T-helper 1 cell treated with Interleukin-12 subunit alpha and Interleukin-12 subunit beta and Interleukin-4 antibody, amounts not matched to agents 30 μg/mL and 1 μg/mL, for 36 hours (primary cell): ENCODE results near the gene UGT1A6.
"Not testable (repeated sequence)": the region's sequence is repeated elsewhere in the genome, so short reads cannot be mapped to it uniquely, and the experiment has no call there.

Experiments
- H3K27ac Mint-ChIP-seq: one replicate; pipeline ENCODE4 v1.8.0; 2021; ENCODE audit warnings: mild to moderate bottlenecking, mixed read lengths
- H3K27me3 Mint-ChIP-seq: one replicate; pipeline ENCODE4 v1.8.0; 2021; ENCODE audit warnings: low read depth, mixed read lengths
- H3K36me3 Mint-ChIP-seq: one replicate; pipeline ENCODE4 v1.8.0; 2021; ENCODE audit warnings: low read depth, mixed read lengths
- H3K4me1 Mint-ChIP-seq: one replicate; pipeline ENCODE4 v1.8.0; 2021; ENCODE audit warnings: low read depth, mixed read lengths
- H3K4me3 Mint-ChIP-seq: one replicate; pipeline ENCODE4 v1.8.0; 2021; ENCODE audit warnings: mild to moderate bottlenecking, moderate library complexity, mixed read lengths
- H3K9me3 Mint-ChIP-seq: one replicate; pipeline ENCODE4 v1.8.0; 2021; ENCODE audit warnings: mixed read lengths

UGT1A6 gene

DNA sequence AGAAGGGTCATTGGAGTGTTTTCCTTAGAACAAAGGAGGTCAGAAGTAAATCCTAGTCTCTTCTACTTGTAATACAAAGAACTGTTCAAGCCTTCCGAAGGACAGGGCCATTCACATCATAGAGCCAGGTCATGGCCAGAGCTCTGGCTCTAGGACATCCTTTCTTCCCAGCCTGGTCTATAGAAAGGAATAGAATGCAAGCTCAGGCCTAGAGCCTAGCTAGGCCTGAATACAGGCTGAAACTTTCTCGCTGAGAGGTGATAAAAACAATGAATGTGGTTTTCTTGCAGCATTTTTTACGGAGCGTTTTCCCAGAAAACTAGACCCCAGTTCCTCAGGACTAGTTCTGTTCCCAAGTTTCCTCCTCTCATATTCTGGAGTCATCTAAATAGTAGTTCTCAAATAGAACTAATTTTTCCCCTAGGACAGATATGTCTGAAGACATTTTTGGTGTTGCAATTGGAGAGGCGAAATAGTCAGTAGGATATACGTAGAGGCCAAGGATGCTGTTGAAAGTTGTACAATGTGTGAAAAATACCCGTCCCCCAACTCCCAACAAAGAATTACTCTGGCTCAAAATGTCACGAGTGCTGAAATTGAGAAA lies 6.8 kb downstream of the UGT1A6 start:
- Mint-ChIP-seq H3K27ac (no peak overlapping the region), H3K4me3 (no peak overlapping the region)

DNA sequence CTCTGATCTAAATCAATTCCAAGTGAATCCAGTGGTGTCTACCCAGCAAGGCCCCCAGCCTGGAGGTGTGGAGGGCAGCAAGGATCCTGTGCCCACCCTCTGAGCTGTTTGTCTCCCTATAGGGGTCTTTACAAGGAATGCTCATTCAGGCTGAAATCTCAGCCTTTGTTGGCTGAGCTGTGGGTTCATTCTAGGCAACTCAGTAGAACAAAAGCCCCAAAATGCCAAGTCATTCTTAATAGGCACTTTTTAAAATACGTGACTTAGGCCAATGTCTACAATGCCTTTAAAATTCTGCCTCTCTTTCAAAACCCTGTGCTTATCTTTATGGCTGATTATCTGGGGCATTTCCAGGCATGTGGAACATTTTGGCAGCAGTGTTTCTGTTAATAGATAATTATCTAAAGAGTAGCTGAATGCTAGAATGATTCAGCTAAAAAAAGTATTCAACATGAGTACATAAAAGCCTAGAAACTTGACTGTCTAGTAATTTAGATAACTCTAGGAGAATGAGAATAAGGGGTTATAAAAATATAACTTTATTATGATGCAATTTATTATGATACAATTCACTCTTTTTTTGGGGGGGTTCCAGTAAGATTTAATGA lies 7.4 kb downstream of the UGT1A6 start:
- H3K27ac Mint-ChIP-seq: no peak overlapping the region
- H3K27me3 Mint-ChIP-seq: peaks cover 15% of the 10 kb centered on the region
- no peak overlapping the region for H3K4me3 Mint-ChIP-seq
- no peaks in the 10 kb centered on the region for H3K36me3 Mint-ChIP-seq
- no peaks in the 10 kb centered on the region for H3K4me1 Mint-ChIP-seq
- H3K9me3 Mint-ChIP-seq: no peaks in the 10 kb centered on the region

More for the DNA sequence above, 6.8 kb downstream of the UGT1A6 start:
- Mint-ChIP-seq H3K9me3 (no peaks in the 10 kb centered on the region), H3K36me3 (no peaks in the 10 kb centered on the region), H3K27me3 (peaks cover 14% of the 10 kb centered on the region), H3K4me1 (no peaks in the 10 kb centered on the region)

DNA sequence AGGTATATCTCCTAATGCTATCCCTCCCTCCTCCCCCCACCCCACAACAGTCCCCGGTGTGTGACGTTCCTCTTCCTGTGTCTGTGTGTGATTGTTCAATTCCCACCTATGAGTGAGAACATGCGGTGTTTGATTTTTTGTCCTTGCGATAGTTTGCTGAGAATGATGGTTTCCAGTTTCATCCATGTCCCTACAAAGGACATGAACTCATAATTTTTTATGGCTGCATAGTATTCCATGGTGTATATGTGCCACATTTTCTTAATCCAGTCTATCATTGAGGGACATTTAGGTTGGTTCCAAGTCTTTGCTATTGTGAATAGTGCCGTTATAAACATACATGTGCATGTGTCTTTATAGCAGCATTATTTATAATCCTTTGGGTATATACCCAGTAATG lies 8.2 kb downstream of the UGT1A6 start:
- not testable (repeated sequence) for H3K4me1 Mint-ChIP-seq, H3K9me3 Mint-ChIP-seq, H3K27ac Mint-ChIP-seq, H3K4me3 Mint-ChIP-seq, H3K36me3 Mint-ChIP-seq
- peaks cover 20% of the 10 kb centered on the region for H3K27me3 Mint-ChIP-seq

DNA sequence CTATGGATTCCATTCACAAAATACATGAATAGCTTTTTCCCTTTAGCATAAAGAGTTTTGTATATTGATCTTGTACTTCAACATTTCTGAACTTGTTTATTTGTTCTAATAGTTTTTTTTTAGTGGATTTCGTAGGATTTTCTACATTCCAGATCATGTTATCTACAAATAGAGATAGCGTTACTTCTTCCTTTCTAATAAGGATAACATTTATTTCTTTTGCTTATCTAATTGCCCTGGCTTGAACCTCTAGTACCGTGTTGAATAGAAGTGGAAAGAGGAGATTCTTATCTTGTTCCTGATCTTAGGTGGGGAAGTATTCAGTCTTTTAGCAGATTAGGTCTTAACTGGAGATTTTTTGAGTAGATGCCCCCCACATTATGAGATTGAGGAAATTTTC lies 9.5 kb downstream of the UGT1A6 start:
- Mint-ChIP-seq H3K27me3 (peaks cover 17% of the 10 kb centered on the region), H3K27ac (no peak overlapping the region), H3K9me3 (no peaks in the 10 kb centered on the region), H3K36me3 (no peaks in the 10 kb centered on the region), H3K4me3 (no peak overlapping the region), H3K4me1 (no peaks in the 10 kb centered on the region)

DNA sequence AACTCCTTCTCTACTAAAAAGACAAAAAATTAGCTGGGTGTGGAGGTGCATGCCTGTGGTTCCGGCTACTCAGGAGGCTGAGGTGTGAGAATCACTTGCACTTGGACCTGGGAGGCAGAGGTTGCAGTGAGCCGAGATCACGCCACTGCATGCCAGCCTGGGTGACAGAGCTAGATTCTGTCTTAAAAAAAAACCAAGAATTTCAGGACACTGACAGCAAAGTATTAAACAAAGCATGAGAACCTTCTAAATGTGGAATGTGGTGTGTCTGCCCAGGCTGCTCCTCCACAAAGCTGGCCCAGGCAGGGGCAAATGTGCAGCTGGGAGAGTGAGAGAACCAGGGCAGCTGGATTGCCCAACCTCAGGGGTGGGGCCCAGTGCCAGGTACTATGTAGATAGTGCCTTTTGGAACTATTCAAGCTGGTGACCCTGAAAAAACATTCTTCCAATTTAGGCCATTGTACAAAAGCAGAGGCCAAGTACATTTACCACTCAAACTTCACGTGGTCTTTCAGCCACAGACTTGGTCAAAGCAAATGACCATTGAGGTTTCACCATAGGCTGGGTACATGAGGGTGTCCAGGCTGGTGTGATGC lies 13.3 kb downstream of the UGT1A6 start:
- H3K27ac Mint-ChIP-seq: no peak overlapping the region
- H3K9me3 Mint-ChIP-seq: no peaks in the 10 kb centered on the region
- H3K27me3 Mint-ChIP-seq: peaks cover 25% of the 10 kb centered on the region
- H3K4me3 Mint-ChIP-seq: no peak overlapping the region
- H3K4me1 Mint-ChIP-seq: no peaks in the 10 kb centered on the region
- H3K36me3 Mint-ChIP-seq: no peaks in the 10 kb centered on the region

DNA sequence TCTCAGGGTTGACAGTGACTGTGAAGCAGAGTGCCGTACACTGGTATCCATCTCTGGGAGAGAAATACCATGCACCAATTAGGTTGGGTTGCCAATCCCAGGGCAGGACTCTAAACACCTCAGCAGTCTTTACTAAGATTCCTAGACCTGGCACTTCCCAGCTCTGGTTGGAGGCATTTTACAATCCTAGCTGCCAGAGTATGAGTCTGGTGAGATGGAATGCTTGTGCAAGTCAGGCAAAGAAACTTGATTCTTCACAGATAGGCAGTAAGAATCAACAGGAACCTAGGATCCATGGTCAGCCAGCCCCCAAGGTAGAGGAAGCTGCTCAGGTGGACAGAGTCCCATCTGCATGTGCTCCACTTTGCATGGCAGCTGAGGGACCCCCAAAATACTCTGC lies 14.0 kb downstream of the UGT1A6 start:
- Mint-ChIP-seq H3K4me3 (no peak overlapping the region), H3K4me1 (no peaks in the 10 kb centered on the region), H3K9me3 (no peaks in the 10 kb centered on the region), H3K27me3 (peaks cover 25% of the 10 kb centered on the region), H3K36me3 (no peaks in the 10 kb centered on the region), H3K27ac (no peak overlapping the region)

DNA sequence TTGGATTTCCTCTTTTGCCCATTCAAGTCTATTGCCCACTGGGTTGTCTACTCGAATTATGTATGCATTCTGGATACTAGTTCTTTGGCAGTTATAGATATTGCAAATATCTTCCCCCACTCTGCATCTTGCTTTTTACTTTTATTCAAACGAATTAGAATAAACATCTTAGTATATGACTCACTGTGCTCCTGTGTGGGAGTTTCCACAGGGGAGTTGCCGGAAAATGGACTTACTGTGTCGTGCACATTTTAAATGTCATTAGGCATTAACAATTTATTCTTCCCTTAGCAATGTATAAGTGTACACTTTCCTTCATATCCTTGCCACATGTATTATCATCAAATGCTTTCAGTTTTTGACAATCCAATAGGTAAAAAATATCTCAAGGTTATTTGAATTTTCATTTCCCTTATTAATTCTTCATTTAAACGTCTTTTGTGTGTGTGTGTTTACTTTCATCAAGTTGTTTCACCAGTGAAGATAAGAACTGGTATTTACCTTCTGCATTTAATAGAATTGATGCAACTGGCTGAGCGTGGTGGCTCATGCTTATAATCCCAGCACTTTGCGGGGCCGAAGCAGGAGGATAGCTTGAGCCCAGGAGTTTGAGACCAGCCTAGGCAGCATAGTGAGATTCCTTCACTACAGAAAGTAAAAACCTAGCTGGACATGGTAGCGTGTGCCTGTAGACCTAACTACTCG lies 15.4 kb downstream of the UGT1A6 start:
- Mint-ChIP-seq H3K36me3 (no peaks in the 10 kb centered on the region), H3K27me3 (peaks cover 32% of the 10 kb centered on the region), H3K4me3 (no peak overlapping the region), H3K27ac (no peak overlapping the region), H3K4me1 (no peaks in the 10 kb centered on the region), H3K9me3 (no peaks in the 10 kb centered on the region)

DNA sequence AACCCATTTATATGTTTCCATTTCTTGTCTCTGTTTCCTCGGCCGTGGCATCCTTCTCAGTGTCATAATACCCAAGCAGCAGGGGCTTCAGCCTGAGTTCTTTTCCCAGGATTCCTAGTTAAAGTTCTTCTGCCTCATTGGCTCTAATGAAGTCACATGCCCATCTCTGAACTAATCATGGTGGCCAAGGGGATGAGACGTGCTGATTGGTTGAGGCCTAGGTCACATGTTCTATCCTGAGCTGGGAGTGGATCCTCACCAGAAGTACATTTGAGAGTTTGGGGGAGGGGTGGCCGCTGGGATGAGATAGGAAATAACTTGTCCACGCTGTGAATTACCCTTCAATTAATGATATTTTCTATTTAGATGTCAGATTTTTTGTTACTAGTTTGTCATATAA lies 16.3 kb downstream of the UGT1A6 start:
- H3K4me3 Mint-ChIP-seq: no peak overlapping the region
- no peaks in the 10 kb centered on the region for H3K9me3 Mint-ChIP-seq
- no peaks in the 10 kb centered on the region for H3K4me1 Mint-ChIP-seq
- H3K27me3 Mint-ChIP-seq: peaks cover 37% of the 10 kb centered on the region
- H3K27ac Mint-ChIP-seq: no peak overlapping the region
- H3K36me3 Mint-ChIP-seq: no peaks in the 10 kb centered on the region

DNA sequence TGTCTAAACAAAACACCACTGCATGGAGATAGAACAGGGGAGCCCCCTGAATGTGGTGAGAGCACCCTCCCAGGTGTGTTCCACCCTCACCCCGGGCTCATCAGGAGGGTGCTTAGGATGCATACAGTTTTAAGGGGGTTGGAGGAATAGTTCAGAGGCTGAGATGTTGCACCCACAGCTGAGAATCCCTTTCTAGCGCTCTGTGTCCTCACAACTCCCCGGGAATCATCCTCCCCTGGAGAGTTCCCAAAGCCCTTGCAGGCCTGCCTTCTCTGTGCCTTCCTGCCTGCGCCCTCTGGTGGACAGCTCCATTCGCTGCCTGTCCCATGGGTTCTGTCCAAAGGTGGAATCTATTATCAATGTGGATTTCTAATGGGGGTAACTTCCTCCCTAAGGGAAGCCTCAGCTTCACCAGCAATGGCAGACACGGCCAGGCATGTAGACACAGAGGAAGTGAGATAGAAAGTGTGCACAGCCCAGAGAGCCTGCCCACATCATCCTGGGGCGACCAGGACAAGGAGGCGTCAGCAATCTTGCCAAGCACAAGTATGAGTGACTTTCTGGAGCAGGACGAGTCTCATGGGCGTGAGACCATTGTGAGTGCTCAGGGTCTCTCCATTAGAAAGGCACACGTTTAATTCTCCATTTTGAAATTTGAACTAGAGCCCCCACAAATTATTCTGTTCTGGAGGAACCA lies 18.8 kb downstream of the UGT1A6 start:
- no peaks in the 10 kb centered on the region for H3K9me3 Mint-ChIP-seq
- no peaks in the 10 kb centered on the region for H3K4me1 Mint-ChIP-seq
- no peaks in the 10 kb centered on the region for H3K36me3 Mint-ChIP-seq
- H3K27ac Mint-ChIP-seq: no peak overlapping the region
- H3K4me3 Mint-ChIP-seq: no peak overlapping the region
- H3K27me3 Mint-ChIP-seq: peaks cover 36% of the 10 kb centered on the region

DNA sequence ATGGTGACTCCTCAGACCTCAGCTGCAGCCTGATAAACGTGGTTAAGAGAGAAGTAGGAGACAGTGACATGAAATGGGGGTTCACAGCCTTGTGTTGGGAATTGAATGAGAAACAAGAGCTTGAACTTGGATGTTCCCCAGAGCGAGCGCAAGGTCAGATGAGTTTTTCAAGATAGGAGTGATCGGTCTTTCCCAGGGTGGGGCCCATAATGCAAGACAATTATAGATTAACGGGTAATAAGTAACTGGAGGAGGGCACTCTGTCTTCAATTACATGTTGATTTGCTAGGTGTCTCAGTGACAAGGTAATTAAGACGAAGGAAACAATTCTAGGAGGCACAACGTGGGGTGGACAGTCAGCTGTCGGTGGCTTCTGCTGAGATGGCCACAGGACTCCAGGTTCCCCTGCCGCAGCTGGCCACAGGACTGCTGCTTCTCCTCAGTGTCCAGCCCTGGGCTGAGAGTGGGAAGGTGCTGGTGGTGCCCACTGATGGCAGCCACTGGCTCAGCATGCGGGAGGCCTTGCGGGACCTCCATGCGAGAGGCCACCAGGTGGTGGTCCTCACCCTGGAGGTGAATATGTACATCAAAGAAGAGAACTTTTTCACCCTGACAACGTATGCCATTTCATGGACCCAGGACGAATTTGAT lies 20.0 kb downstream of the UGT1A6 start, which contains the start of gene UGT1A5:
TSS of gene UGT1A5 (plus strand) at position 297 of the 651 bp plus-strand sequence. CDS start at position 382, 85 bp downstream.
- Mint-ChIP-seq H3K9me3 (no peaks in the 10 kb centered on the region), H3K27ac (no peak within 1 kb of the TSS), H3K36me3 (no peaks in the 10 kb centered on the region), H3K4me1 (no peaks in the 10 kb centered on the region), H3K4me3 (no peak within 1 kb of the TSS), H3K27me3 (peaks cover 36% of the 10 kb centered on the region)

DNA sequence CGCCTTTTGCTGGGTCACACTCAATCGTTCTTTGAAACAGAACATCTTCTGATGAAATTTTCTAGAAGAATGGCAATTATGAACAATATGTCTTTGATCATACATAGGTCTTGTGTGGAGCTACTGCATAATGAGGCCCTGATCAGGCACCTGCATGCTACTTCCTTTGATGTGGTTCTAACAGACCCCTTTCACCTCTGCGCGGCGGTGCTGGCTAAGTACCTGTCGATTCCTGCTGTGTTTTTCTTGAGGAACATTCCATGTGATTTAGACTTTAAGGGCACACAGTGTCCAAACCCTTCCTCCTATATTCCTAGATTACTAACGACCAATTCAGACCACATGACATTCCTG lies 20.5 kb downstream of the UGT1A6 start:
- Mint-ChIP-seq H3K36me3 (no peaks in the 10 kb centered on the region), H3K4me1 (no peaks in the 10 kb centered on the region), H3K4me3 (no peak overlapping the region), H3K27me3 (peaks cover 36% of the 10 kb centered on the region), H3K9me3 (no peaks in the 10 kb centered on the region), H3K27ac (no peak overlapping the region)

DNA sequence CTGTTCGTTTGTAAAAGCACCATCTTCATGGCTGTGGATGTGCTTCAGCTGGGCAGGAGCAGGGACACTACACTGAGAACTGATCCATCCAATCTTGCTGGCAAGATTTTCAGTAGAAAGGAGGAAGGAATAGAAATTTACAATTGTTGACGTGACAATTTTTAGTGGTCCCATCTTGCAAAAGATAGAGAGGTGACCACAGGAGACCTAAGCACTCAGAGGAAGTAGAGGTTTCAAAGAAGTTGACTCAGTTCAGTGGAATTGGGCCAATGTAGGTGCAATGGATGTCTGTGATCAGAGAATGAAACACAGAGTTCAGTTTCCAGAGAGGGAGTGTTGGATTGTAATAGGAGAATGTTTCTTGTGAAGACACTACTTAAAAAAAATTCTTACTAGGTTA lies 21.4 kb downstream of the UGT1A6 start:
- H3K4me1 Mint-ChIP-seq: no peaks in the 10 kb centered on the region
- peaks cover 33% of the 10 kb centered on the region for H3K27me3 Mint-ChIP-seq
- H3K4me3 Mint-ChIP-seq: no peak overlapping the region
- no peaks in the 10 kb centered on the region for H3K36me3 Mint-ChIP-seq
- no peaks in the 10 kb centered on the region for H3K9me3 Mint-ChIP-seq
- H3K27ac Mint-ChIP-seq: no peak overlapping the region

DNA sequence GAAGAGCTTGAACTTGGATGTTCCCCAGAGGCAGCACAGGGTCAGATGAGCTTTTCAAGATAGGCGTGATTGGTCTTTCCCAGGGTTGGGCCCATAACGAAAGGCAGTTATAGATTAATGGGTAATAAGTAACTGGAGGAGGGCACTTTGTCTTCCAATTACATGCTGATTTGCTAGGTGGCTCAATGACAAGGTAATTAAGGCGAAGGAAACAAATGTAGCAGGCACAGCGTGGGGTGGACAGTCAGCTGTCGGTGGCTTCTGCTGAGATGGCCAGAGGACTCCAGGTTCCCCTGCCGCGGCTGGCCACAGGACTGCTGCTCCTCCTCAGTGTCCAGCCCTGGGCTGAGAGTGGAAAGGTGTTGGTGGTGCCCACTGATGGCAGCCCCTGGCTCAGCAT lies 25.9 kb downstream of the UGT1A6 start, which contains the start of gene UGT1A4:
TSS of gene UGT1A4 (plus strand) at position 185 of the 400 bp plus-strand sequence. CDS start at position 270, 85 bp downstream.
- Mint-ChIP-seq H3K9me3 (no peaks in the 10 kb centered on the region), H3K4me3 (no peak within 1 kb of the TSS), H3K36me3 (no peaks in the 10 kb centered on the region), H3K27me3 (peaks cover 17% of the 10 kb centered on the region), H3K27ac (no peak within 1 kb of the TSS), H3K4me1 (no peaks in the 10 kb centered on the region)

DNA sequence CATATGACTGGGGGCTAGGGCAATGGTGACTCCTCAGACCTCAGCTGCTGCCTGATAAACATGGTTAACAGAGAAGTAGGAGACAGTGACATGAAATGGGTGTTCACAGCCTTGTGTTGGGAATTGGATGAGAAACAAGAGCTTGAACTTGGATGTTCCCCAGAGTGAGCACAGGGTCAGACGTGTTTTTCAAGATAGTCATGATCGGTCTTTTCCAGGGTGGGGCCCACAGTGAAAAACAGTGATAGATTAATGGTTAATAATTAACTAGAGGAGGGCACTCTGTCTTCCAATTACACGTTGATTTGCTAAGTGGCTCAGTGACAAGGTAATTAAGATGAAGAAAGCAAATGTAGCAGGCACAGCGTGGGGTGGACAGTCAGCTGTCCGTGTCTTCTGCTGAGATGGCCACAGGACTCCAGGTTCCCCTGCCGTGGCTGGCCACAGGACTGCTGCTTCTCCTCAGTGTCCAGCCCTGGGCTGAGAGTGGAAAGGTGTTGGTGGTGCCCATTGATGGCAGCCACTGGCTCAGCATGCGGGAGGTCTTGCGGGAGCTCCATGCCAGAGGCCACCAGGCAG lies 36.1 kb downstream of the UGT1A6 start, which contains the start of gene UGT1A3:
TSS of gene UGT1A3 (plus strand) at position 320 of the 579 bp plus-strand sequence. CDS start at position 405, 85 bp downstream.
- Mint-ChIP-seq H3K4me3 (no peak within 1 kb of the TSS), H3K27ac (no peak within 1 kb of the TSS), H3K36me3 (no peaks in the 10 kb centered on the region), H3K27me3 (no peaks in the 10 kb centered on the region), H3K4me1 (no peaks in the 10 kb centered on the region), H3K9me3 (no peaks in the 10 kb centered on the region)
